H1 (cell line): Measurements from ENCODE around the gene ASPRV1.

Experiments used
- HDAC6 ChIP-seq: IDR thresholded peaks from one replicate; pipeline ENCODE4 v1.7.1; 2012; ENCODE audit warnings: low read depth, mild to moderate bottlenecking, inconsistent platforms, low read length, moderate library complexity
- POLR2A ChIP-seq, 2 experiments: IDR thresholded peaks; 1 replicate in 1 of 2; 2 replicates in 1 of 2; pipeline ENCODE4 v1.6.1; 2011; ENCODE audit warnings: low read depth in 2 of 2, low read length in 2 of 2, mild to moderate bottlenecking in 2 of 2; ENCODE audit errors: control extremely low read depth in 1 of 2

- no peak for TF ChIP-seq HDAC6
- TF ChIP-seq POLR2A (IDR thresholded peaks at IDR 0.05; ENCODE audit: control extremely low read depth in 1 of 2, low read depth in 2 of 2, low read length in 2 of 2), result no peak
Observed at GRCh38 chr2:69997015-69997830, 35.8 kb upstream of the ASPRV1 start.
